ENCODE results near the gene MACROD2.

MACROD2 gene

GRCh38 chr20:14643556-14643955, 648.2 kb downstream of the MACROD2 start:
- no peaks in the 10 kb centered on the region for H3K36me3 ChIP-seq (ENCODE audit: control insufficient read depth, insufficient read depth, low read length)

GRCh38 chr20:14644306-14645097, 649.2 kb downstream of the MACROD2 start:
- no peak overlapping the region for H3K4me2 ChIP-seq (ENCODE audit: low read length)
- no peaks in the 10 kb centered on the region for H3K79me2 ChIP-seq
- H3K4me3 ChIP-seq (ENCODE audit: low read depth, low read length): no peak overlapping the region
- H3K27ac ChIP-seq: no peak overlapping the region
- no peaks in the 10 kb centered on the region for H3K36me3 ChIP-seq (ENCODE audit: control insufficient read depth, insufficient read depth, low read length)
- TF ChIP-seq CTCF (IDR thresholded peaks at IDR 0.05): no peak
- H3K9me3 ChIP-seq (ENCODE audit: control insufficient read depth, low read length): no peaks in the 10 kb centered on the region
- H3K9ac ChIP-seq: no peak overlapping the region
- H3K4me1 ChIP-seq: no peaks in the 10 kb centered on the region
- no peak overlapping the region for H2AFZ ChIP-seq
- no peaks in the 10 kb centered on the region for H3K27me3 ChIP-seq (ENCODE audit: control insufficient read depth, insufficient read depth, low read length)

More at GRCh38 chr20:14643556-14643955, 648.2 kb downstream of the MACROD2 start:
- no peak for TF ChIP-seq CTCF (IDR thresholded peaks at IDR 0.05)
- no peak overlapping the region for H2AFZ ChIP-seq
- no peaks in the 10 kb centered on the region for H3K9me3 ChIP-seq (ENCODE audit: control insufficient read depth, low read length)
- H3K4me1 ChIP-seq: no peaks in the 10 kb centered on the region
- H3K9ac ChIP-seq: no peak overlapping the region
- H3K79me2 ChIP-seq: no peaks in the 10 kb centered on the region
- H3K4me3 ChIP-seq (ENCODE audit: low read depth, low read length): no peak overlapping the region
- H3K27ac ChIP-seq: no peak overlapping the region
- no peak overlapping the region for H3K4me2 ChIP-seq (ENCODE audit: low read length)
- H3K27me3 ChIP-seq (ENCODE audit: control insufficient read depth, insufficient read depth, low read length): no peaks in the 10 kb centered on the region

- no peaks in the 10 kb centered on the region for H3K36me3 ChIP-seq (ENCODE audit: control insufficient read depth, insufficient read depth, low read length)
- no peak for TF ChIP-seq CTCF (IDR thresholded peaks at IDR 0.05)
- no peaks in the 10 kb centered on the region for H3K4me1 ChIP-seq
- no peaks in the 10 kb centered on the region for H3K79me2 ChIP-seq
- H3K27me3 ChIP-seq (ENCODE audit: control insufficient read depth, insufficient read depth, low read length): no peaks in the 10 kb centered on the region
- no peak overlapping the region for H3K27ac ChIP-seq
- H3K4me2 ChIP-seq (ENCODE audit: low read length): no peak overlapping the region
- H3K9me3 ChIP-seq (ENCODE audit: control insufficient read depth, low read length): no peaks in the 10 kb centered on the region
- no peak overlapping the region for H3K4me3 ChIP-seq (ENCODE audit: low read depth, low read length)
- no peak overlapping the region for H2AFZ ChIP-seq
- H3K9ac ChIP-seq: no peak overlapping the region
These were observed 651.7 kb downstream of the MACROD2 start for GRCh38 chr20:14647016-14647415.

GRCh38 chr20:14649662-14650061, 654.3 kb downstream of the MACROD2 start:
- H3K27me3 ChIP-seq (ENCODE audit: control insufficient read depth, insufficient read depth, low read length): no peaks in the 10 kb centered on the region
- H3K79me2 ChIP-seq: no peaks in the 10 kb centered on the region
- no peaks in the 10 kb centered on the region for H3K4me1 ChIP-seq
- no peaks in the 10 kb centered on the region for H3K36me3 ChIP-seq (ENCODE audit: control insufficient read depth, insufficient read depth, low read length)
- H2AFZ ChIP-seq: no peak overlapping the region
- no peak overlapping the region for H3K4me2 ChIP-seq (ENCODE audit: low read length)
- H3K9me3 ChIP-seq (ENCODE audit: control insufficient read depth, low read length): no peaks in the 10 kb centered on the region
- H3K4me3 ChIP-seq (ENCODE audit: low read depth, low read length): no peak overlapping the region
- no peak overlapping the region for H3K9ac ChIP-seq
- no peak overlapping the region for H3K27ac ChIP-seq
- TF ChIP-seq CTCF (IDR thresholded peaks at IDR 0.05): no peak

Data from parathyroid adenoma (tissue), 2 donors.